ENCODE data around the gene LCN1.
"Not testable (repeated sequence)": the region's sequence is repeated elsewhere in the genome, so short reads cannot be mapped to it uniquely, and the experiment has no call there.

LCN1 gene

GRCh38 chr9:135504262-135505243 lies 16.7 kb upstream of the LCN1 start:
- peak in 1 of 2 donors; percentile 49 for DNase-seq (ENCODE audit: extremely low read depth in 1 of 2, low read depth in 1 of 2)

- no peak for DNase-seq (ENCODE audit: extremely low read depth in 1 of 2, low read depth in 1 of 2)
These were observed 15.6 kb upstream of the LCN1 start for GRCh38 chr9:135505406-135506187.

- DNase-seq (ENCODE audit: extremely low read depth in 1 of 2, low read depth in 1 of 2): no peak
These were observed 14.7 kb upstream of the LCN1 start for GRCh38 chr9:135506327-135507103.

- no peak for DNase-seq (ENCODE audit: extremely low read depth in 1 of 2, low read depth in 1 of 2)
These were observed 13.9 kb upstream of the LCN1 start for GRCh38 chr9:135507104-135508035.

- DNase-seq (ENCODE audit: extremely low read depth in 1 of 2, low read depth in 1 of 2): no peak
These were observed 12.9 kb upstream of the LCN1 start for GRCh38 chr9:135508211-135508820.

GRCh38 chr9:135509458-135509857 lies 11.8 kb upstream of the LCN1 start:
- no peak for DNase-seq (ENCODE audit: extremely low read depth in 1 of 2, low read depth in 1 of 2)

GRCh38 chr9:135512241-135512603 lies 9.0 kb upstream of the LCN1 start:
- no peak for DNase-seq (ENCODE audit: extremely low read depth in 1 of 2, low read depth in 1 of 2)

- DNase-seq (ENCODE audit: extremely low read depth in 1 of 2, low read depth in 1 of 2): no peak
These were observed 8.3 kb upstream of the LCN1 start for GRCh38 chr9:135512904-135513303.

GRCh38 chr9:135513351-135513846 lies 7.8 kb upstream of the LCN1 start:
- no peak for DNase-seq (ENCODE audit: extremely low read depth in 1 of 2, low read depth in 1 of 2)

GRCh38 chr9:135513906-135514305 lies 7.3 kb upstream of the LCN1 start:
- not testable (repeated sequence) for DNase-seq (ENCODE audit: extremely low read depth in 1 of 2, low read depth in 1 of 2)

- DNase-seq (ENCODE audit: extremely low read depth in 1 of 2, low read depth in 1 of 2): no peak
These were observed 6.7 kb upstream of the LCN1 start for GRCh38 chr9:135514342-135515082.

- DNase-seq (ENCODE audit: extremely low read depth in 1 of 2, low read depth in 1 of 2): no peak
These were observed 5.9 kb upstream of the LCN1 start for GRCh38 chr9:135515083-135515951.

- no peak for DNase-seq (ENCODE audit: extremely low read depth in 1 of 2, low read depth in 1 of 2)
These were observed 4.9 kb upstream of the LCN1 start for GRCh38 chr9:135516132-135516860.

- DNase-seq (ENCODE audit: extremely low read depth in 1 of 2, low read depth in 1 of 2): no peak
These were observed 3.8 kb upstream of the LCN1 start for GRCh38 chr9:135517407-135517822.

- no peak for DNase-seq (ENCODE audit: extremely low read depth in 1 of 2, low read depth in 1 of 2)
These were observed 1.9 kb upstream of the LCN1 start for GRCh38 chr9:135519179-135519971.

- DNase-seq (ENCODE audit: extremely low read depth in 1 of 2, low read depth in 1 of 2): no peak
These were observed 412 bp downstream of the LCN1 start for GRCh38 chr9:135521608-135522095.

All from activated CD8-positive, alpha-beta memory T cell treated with anti-CD3 and anti-CD28 coated beads for 1 hour (primary cell).